AG08395 (cell line): ENCODE data around the gene CREBZF.

ENCODE experiments used
- DNase-seq: peaks from one replicate; pipeline ENCODE4 v3.0.0; 2012; ENCODE audit warnings: mixed read lengths, low spot score

Gene CREBZF

GRCh38 chr11:85664615-85665481 is at the start of gene CREBZF:
Gene CREBZF, minus strand, starts transcription at chr11:85665129. Its CDS starts 254 bp downstream, at chr11:85664875.
- DNase-seq = peak; percentile 95

- DNase-seq = peak; percentile 4
Observed at GRCh38 chr11:85712953-85713352, 48.0 kb upstream of the CREBZF start.

DNA sequence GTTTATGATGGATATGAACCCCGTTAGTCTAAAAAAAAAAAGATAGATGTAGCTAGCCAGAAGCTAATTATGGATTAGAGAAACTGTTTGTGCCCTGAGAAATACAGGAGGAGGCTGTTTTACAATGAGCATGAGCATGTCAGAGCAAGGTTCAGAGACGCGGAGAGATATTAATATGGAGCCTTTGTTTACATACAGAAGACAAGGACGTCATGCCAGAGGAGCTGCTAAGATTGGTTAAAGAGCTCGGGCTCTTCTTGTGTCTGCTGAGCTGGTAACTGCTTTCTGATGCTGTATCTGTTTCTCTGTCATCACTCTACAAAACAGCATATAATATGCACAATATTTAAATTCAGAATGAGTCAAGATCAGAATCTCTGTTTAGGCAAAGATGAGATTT is 46.0 kb upstream of the CREBZF start:
- no peak for DNase-seq

DNA sequence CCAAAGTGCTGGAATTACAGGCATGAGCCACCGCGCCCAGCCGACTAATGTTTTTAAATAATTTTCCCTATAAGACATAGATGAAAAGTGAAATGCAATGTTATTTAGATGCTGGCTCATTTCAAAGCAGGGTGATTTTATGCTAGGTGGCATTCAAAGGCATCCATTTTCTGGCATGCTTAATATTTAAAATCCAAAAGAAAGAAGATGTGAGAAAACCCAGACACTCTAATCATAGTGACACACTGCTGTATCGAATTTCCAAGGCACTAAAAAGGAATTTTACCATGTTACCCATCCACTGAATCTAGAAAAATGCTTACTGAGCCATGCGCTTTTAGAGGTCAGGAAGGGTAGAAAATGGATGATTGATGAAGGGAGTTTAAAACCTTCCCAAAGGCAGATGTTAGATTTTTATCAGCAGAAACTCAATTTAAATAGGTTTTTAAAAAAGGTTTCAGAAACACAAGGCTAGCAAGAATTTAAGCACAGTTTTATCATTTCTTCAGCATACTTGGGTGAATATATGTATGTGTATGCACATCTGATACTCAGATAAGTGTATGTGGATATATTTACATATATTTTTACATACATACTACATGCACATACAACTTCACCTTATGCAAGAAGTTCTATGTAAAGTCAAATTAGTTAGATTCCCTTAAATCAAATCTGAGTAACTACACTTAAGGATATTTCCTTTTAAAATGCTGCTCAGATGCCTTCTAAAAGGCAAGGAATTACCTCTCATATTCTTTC is 45.2 kb upstream of the CREBZF start:
- no peak for DNase-seq

- DNase-seq = peak; percentile 40
Observed at GRCh38 chr11:85705800-85706199, 40.9 kb upstream of the CREBZF start.

DNA sequence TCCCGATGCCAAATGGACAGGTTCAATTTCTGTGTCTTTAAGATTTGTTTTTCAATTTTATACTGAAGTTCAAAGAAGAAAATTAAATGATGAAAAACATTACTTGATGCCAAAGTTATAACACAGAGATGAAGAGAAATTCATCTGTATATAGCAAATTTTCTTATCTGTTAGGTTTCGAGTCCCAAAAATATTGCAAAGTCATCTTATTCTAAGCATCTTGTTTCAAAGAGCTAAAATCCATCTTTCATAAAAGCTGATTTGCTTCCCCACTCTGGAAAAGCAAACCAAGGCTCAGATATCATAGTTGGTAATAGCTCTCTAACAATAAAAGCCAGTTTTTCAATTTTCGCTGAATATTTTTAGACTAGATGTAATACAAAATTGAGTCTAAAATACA is 40.0 kb upstream of the CREBZF start:
- no peak for DNase-seq

- no peak for DNase-seq
Observed at GRCh38 chr11:85699957-85700741, 35.2 kb upstream of the CREBZF start.

- no peak for DNase-seq
Observed at GRCh38 chr11:85698195-85698594, 33.3 kb upstream of the CREBZF start.

- no peak for DNase-seq
Observed at GRCh38 chr11:85697747-85698146, 32.8 kb upstream of the CREBZF start.

- no peak for DNase-seq
Observed at GRCh38 chr11:85695546-85695945, 30.6 kb upstream of the CREBZF start.

GRCh38 chr11:85694385-85694980 is 29.6 kb upstream of the CREBZF start:
- DNase-seq = peak; percentile 48

GRCh38 chr11:85685820-85686459 is 21.0 kb upstream of the CREBZF start, which contains the start of gene CCDC89:
Gene CCDC89, minus strand, starts transcription at chr11:85686195. Its CDS starts 65 bp downstream, at chr11:85686130.
- peak; percentile 99 for DNase-seq

DNA sequence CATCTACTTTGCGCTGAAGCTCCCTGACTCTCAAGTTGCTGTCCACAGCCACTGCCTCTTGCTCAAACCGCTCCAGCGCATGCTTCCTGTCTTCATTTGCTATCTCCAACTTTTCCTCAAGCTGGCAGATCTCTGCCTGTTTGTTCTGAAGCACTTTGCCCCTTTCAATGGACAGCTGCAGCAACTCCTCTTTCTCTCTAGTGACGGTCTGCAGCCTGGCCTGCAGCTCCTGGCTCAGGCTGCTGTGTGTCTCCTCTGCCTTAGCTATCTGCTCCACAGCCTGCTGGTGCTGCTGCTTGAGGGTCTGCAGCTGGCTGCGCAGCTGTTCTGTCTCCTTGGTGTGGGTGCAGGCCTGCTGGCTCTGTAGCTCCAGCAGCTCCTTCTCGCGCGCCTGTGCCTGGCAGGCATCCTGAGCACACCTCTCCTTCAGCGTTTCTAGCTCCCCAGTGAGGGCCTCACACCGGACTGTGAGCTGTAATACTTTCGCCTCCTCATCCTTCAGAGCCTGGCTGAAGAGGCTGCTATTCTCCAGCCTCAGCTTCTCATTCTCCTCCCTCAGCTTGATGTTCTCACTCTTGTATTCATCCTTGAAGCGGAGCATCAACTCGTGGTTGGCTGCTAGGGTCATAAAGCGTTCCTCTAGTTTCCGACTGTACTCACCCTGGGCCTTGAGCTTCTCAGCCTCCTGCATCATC is 20.3 kb upstream of the CREBZF start:
- DNase-seq = peak; percentile 33

DNA sequence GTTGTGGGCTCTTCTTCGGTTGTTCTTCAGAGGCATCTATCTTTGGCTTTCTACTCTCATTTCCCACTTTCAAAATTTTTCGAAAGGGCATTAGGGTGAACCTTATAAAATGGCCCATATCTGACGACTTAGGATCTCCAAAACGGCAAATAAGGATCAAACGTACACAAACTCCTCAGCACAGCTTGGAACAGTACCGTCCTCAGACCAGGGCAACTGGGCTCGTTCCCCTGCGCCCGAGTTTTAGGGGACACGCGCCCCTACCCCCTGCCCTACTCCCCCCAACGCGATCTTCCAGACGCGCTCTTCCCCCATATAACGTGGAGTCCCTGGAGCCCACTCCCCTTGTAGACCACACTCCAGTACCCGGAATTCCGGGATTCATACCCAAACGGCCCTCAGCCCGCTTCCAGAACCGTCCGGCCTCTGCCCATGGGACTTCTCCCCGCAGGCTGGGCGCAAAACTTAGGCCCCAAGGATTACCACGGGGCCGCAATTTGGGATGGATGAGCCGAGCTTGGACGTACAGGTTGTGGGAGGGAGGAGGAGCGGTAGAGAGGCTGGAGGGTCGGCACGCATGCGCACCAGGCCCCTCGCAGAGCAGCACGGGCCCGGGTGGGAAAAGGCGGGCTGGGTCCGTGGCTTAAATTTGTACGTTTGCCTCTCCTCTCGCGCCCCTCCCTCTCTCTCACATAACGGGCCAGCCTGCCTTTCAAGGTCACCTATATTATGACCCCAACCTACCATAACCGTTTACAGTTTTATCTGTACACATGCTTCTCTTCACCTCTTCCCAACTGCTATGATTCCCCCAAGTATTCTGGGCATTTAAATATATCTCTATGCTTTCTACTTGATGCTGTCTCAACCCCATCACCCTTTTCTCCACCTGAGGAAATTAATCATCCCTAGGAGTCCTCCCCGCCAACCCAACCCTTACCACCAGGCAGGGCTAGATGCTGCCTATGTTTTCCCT is 17.7 kb upstream of the CREBZF start:
- DNase-seq = peak; percentile 76

DNA sequence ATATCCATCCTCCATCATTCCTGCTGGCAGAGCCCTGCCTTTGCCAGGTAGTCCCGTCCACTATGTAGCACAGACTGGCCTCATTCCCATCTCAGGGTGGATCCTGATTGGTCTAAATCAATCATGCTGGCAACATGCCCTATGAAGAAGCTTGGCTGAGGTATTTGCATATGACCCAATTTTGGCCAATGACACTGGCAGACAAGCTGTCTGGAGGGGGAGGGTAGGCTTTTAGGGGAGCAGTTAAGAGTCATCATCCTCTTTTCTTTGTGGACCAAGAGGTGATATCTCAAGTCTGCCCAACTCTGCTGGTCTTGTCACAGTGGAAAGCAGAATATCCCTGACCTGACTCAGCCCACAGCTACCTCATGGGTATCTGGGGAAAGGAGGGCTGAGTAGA is 16.0 kb upstream of the CREBZF start:
- DNase-seq = no peak

DNA sequence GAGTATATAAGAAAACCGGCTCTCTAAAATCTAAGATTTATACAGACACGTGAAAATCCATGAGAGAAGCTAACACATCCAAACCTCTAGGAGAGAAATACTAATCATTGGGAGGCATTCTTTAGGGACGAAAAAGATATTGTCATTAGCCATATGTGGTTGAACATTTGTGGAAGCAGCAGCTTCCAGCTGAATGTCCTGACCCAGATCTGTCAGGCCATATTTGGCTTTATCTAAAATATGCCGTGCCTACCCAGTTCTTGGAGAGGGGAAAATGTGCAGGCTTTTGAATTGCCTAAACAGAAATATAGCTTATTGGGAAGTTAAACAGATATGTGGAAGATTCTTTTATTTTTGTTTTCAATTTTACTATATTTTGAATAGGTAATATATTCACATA is 14.6 kb upstream of the CREBZF start:
- DNase-seq = no peak

- DNase-seq = no peak
Observed at GRCh38 chr11:85673393-85673792, 8.5 kb upstream of the CREBZF start.

DNA sequence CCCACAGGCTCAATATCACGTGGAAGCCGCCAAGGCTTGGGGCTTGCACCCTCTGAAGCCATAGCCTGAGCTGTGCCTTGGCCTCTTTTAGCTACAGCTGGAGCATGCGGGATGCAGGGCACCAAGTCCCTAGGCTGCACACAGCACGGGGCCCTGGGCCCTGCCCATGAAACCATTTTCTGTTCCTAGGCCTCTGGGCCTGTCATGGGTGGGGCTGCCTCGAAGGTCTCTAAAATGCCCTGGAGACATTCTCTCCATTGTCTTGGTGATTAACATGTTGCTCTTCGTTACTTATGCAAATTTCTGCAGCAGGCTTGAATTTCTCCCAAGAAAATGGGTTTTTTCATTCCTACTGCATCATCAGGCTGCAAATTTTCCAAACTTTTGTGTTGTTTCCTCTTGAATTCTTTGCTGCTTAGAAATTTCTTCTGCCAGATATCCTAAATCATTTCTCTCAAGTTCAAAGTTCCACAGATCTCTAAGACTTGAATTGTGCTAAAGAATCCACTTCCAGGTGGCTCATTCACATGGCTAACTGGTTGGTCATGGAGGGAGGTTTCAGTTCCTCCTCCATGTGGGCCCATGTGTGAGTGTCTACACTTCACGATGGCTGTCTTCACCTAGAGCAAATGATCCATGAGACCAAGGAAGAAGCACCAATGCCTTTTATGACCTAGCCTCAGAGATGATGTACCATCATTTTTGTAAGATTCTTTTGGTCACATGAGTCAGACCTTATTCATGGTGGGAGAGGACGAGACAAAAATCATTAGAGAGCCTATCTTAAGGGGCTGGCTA is 7.4 kb upstream of the CREBZF start:
- DNase-seq = no peak
